HG02759 (cell line): Measurements from ENCODE around the gene ARF4.

ENCODE experiments used
- ATAC-seq: cut with Tn5 transposase; IDR thresholded peaks from one replicate; pipeline ENCODE4 v1.9.1; 2021; ENCODE audit warnings: mild to moderate bottlenecking, moderate library complexity; ENCODE audit not compliant: unreplicated experiment

The ARF4 gene

GRCh38 chr3:57582474-57583168 lies 14.5 kb downstream of the ARF4 start:
- ATAC-seq: no peak

GRCh38 chr3:57577801-57578200 lies 19.3 kb downstream of the ARF4 start:
- ATAC-seq: no peak

GRCh38 chr3:57575966-57576626 lies 21.0 kb downstream of the ARF4 start:
- no peak for ATAC-seq

- no peak for ATAC-seq
Measured at GRCh38 chr3:57572096-57572495, 25.0 kb downstream of the ARF4 start.

- ATAC-seq: no peak
Measured at GRCh38 chr3:57570878-57571277, 26.3 kb downstream of the ARF4 start.

- ATAC-seq: no peak
Measured at GRCh38 chr3:57569859-57570450, 27.2 kb downstream of the ARF4 start.

- ATAC-seq: no peak
Measured at GRCh38 chr3:57559526-57559925, 37.6 kb downstream of the ARF4 start.

- ATAC-seq: peak; percentile 8
Measured at GRCh38 chr3:57557085-57557537, 40.0 kb downstream of the ARF4 start.

- ATAC-seq: peak; percentile 36
Measured at GRCh38 chr3:57556459-57557084, 40.6 kb downstream of the ARF4 start.

- peak; percentile 89 for ATAC-seq
Measured at GRCh38 chr3:57555738-57556458, 41.2 kb downstream of the ARF4 start, which contains the start of gene PDE12. Gene PDE12, plus strand, starts transcription at chr3:57556274. Its CDS starts 106 bp downstream, at chr3:57556380.

GRCh38 chr3:57555306-57555705 lies 41.8 kb downstream of the ARF4 start:
- no peak for ATAC-seq

- ATAC-seq: no peak
Measured at GRCh38 chr3:57546616-57547015, 50.5 kb downstream of the ARF4 start.

- no peak for ATAC-seq
Measured at GRCh38 chr3:57545636-57546268, 51.4 kb downstream of the ARF4 start.

- no peak for ATAC-seq
Measured at GRCh38 chr3:57544181-57545125, 52.7 kb downstream of the ARF4 start, which contains the start of gene DNAH12. Gene DNAH12, minus strand, starts transcription at chr3:57544344. Its CDS starts 1,474 bp downstream, at chr3:57542870.

- no peak for ATAC-seq
Measured at GRCh38 chr3:57538465-57538864, 58.7 kb downstream of the ARF4 start.

- ATAC-seq: no peak
Measured at GRCh38 chr3:57530071-57530608, 67.0 kb downstream of the ARF4 start.
